SU-DHL-6 (cell line): ENCODE measurements around the gene SMAD7.

ENCODE experiments used
- CTCF ChIP-seq: fragments of 200-600 bp; sonication (generic); IDR thresholded peaks from one replicate; pipeline ENCODE4 v1.5.1; 2017; ENCODE audit warnings: antibody characterized with exemption, mild to moderate bottlenecking, low read length, moderate library complexity; ENCODE audit not compliant: insufficient read depth, poor library complexity, severe bottlenecking
- EZH2phosphoT487 ChIP-seq: fragments of 200-600 bp; sonication (generic), shearing (Covaris generic); conservative IDR thresholded peaks from 2 replicates; pipeline ENCODE4 v1.6.1; 2018; ENCODE audit warnings: mild to moderate bottlenecking, antibody characterized with exemption, low read length, moderate library complexity, mixed read lengths

DNA sequence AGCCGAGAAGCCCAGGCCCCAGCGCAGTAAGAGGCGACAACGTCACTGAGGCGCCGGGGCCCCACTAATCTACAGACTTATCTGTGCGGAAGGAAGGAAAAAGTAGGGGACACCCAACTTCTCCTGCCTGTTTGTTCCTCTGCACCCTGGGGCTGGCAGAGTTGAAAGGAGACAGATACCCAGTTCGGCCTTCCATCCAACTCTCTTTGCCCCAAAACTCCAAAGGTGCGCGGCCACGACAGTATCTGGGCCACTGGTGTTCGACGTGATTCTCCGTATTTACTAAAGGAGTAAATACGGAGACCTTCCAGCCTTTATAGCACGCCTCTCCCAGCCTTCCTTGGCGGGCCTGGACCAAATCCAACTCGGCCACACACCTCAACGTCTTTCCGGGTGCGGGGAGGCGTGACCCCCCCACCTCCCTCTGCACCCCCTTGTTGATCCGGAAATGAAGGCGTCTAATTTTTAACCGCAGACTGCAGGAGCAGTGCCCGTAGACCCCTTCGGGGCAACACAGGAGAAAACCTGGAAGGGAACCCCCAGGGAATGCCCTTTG lies 1.6 kb downstream of the SMAD7 start:
- TF ChIP-seq CTCF (no peak), EZH2phosphoT487 (no peak)
